Measurements from ENCODE around the gene ZNF185. TPM values are rescaled to one million over a fixed set of nuclear protein-coding genes. Genes with fewer than 3 reads are reported as not detected.

ZNF185 gene
- total RNA-seq, 1 experiment from 2014 or later: 2.1 TPM

DNA sequence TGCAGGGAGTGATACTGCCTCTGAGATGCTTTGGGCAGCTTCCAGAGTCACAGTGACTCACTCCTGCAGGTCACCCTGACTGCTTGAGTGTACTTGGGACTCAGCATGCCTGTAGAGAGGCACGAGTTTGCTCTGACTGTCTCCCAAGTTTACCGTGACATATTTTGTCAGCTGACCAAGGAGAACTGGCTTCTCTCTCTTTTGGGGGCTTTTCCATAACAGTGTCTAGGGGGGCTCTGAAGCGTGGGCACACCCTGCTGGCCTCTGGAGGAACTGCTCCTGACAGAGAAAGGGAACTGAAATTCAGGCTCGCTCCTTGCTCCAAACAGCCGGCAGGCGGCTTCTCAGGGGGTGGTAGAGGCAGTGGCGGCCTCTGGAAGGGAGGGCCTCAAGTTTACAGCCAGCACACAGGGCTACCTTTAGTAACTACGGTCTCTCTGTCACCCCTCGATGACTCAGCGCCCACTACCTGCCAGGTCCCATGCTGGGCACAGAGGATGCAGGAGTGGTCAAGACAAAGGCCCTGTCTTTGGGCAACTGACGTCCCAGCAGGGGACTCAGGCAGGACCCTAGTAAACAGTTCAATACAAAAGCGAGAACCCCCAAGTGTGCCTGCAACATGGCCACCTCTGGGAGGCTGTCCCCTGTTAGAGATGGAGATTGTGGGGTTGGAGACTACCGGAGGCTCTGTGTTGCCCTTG, 17.8 kb downstream of the ZNF185 start:
- POLR2A ChIA-PET (ENCODE audit: low non-redundant PET): no interaction called here
- DNase-seq (ENCODE audit: low spot score): peak; percentile 64

GRCh38 chrX:152917656-152918579, 20.1 kb downstream of the ZNF185 start:
- H3K27ac ChIP-seq (ENCODE audit: low read depth, low read length, poor library complexity, severe bottlenecking): no peak overlapping the region
- H3K4me3 ChIP-seq (ENCODE audit: low read depth, low read length, poor library complexity, severe bottlenecking): no peak overlapping the region
- no peaks in the 10 kb centered on the region for H3K4me1 ChIP-seq (ENCODE audit: insufficient read depth, low read length, poor library complexity, severe bottlenecking)
- intact Hi-C loops (cut with micrococcal nuclease; ENCODE audit: unreplicated experiment): no loop called here
- BruUV-seq (replicated peaks): no TSS peak
- DNase-seq (ENCODE audit: low spot score): no peak
- POLR2A ChIA-PET (ENCODE audit: low non-redundant PET): no interaction called here
- no peaks in the 10 kb centered on the region for H3K27me3 ChIP-seq (replicated peaks; ENCODE audit: insufficient read depth, low read depth, low read length, poor library complexity)
- H3K36me3 ChIP-seq (ENCODE audit: insufficient read depth, low read length, poor library complexity, severe bottlenecking): no peaks in the 10 kb centered on the region
- CTCF ChIA-PET: no interaction called here
- H3K9me3 ChIP-seq (ENCODE audit: low read depth, low read length, poor library complexity, severe bottlenecking): no peaks in the 10 kb centered on the region
- TF ChIP-seq, protein P1, sequence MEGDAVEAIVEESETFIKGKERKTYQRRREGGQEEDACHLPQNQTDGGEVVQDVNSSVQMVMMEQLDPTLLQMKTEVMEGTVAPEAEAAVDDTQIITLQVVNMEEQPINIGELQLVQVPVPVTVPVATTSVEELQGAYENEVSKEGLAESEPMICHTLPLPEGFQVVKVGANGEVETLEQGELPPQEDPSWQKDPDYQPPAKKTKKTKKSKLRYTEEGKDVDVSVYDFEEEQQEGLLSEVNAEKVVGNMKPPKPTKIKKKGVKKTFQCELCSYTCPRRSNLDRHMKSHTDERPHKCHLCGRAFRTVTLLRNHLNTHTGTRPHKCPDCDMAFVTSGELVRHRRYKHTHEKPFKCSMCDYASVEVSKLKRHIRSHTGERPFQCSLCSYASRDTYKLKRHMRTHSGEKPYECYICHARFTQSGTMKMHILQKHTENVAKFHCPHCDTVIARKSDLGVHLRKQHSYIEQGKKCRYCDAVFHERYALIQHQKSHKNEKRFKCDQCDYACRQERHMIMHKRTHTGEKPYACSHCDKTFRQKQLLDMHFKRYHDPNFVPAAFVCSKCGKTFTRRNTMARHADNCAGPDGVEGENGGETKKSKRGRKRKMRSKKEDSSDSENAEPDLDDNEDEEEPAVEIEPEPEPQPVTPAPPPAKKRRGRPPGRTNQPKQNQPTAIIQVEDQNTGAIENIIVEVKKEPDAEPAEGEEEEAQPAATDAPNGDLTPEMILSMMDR (conservative IDR thresholded peaks at IDR 0.05; ENCODE audit: low read depth, low read length): no peak
- no peak for TF ChIP-seq EZH2 (IDR thresholded peaks at IDR 0.05; ENCODE audit: borderline replicate concordance, low read depth, low read length, poor library complexity, severe bottlenecking)

More for the DNA sequence above, 17.8 kb downstream of the ZNF185 start:
- Histone ChIP-seq H3K27me3 (replicated peaks; ENCODE audit: insufficient read depth, low read depth, low read length, poor library complexity) (no peaks in the 10 kb centered on the region), H3K27ac (ENCODE audit: low read depth, low read length, poor library complexity, severe bottlenecking) (no peak overlapping the region), H3K4me3 (ENCODE audit: low read depth, low read length, poor library complexity, severe bottlenecking) (no peak overlapping the region), H3K36me3 (ENCODE audit: insufficient read depth, low read length, poor library complexity, severe bottlenecking) (no peaks in the 10 kb centered on the region), H3K4me1 (ENCODE audit: insufficient read depth, low read length, poor library complexity, severe bottlenecking) (no peaks in the 10 kb centered on the region), H3K9me3 (ENCODE audit: low read depth, low read length, poor library complexity, severe bottlenecking) (no peaks in the 10 kb centered on the region)
- intact Hi-C loops (cut with micrococcal nuclease; ENCODE audit: unreplicated experiment): no loop called here
- TF ChIP-seq, protein P1 (conservative IDR thresholded peaks at IDR 0.05; ENCODE audit: low read depth, low read length): peak; percentile 72
- no peak for TF ChIP-seq EZH2 (IDR thresholded peaks at IDR 0.05; ENCODE audit: borderline replicate concordance, low read depth, low read length, poor library complexity, severe bottlenecking)
- CTCF ChIA-PET: interaction anchor here (0.5 kb wide), 1 partner anchor 408 kb away, joined by 3 read pairs; no protein-coding TSS in a partner anchor
- BruUV-seq (replicated peaks): no TSS peak

DNA sequence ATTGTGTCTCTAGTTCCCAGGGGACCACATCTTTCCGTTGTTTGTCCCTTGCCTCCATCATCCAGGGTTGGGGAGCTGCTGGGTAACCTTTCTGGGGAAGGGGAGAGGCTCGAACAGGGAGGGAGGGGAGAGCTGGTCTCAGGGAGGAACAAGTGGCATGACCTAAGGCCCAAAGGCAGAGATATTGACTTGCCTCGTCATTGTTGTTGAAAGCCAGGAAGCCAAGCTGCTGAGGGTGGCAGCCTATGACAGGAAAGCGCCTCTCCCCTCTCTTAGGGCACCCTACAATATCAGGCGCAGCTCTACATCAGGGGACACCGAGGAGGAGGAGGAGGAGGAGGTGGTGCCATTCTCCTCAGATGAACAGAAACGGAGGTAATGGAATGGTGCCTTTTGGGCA, 20.8 kb downstream of the ZNF185 start:
- POLR2A ChIA-PET (ENCODE audit: low non-redundant PET): no interaction called here
- Histone ChIP-seq H3K36me3 (ENCODE audit: insufficient read depth, low read length, poor library complexity, severe bottlenecking) (no peaks in the 10 kb centered on the region), H3K27me3 (replicated peaks; ENCODE audit: insufficient read depth, low read depth, low read length, poor library complexity) (no peaks in the 10 kb centered on the region), H3K4me1 (ENCODE audit: insufficient read depth, low read length, poor library complexity, severe bottlenecking) (no peaks in the 10 kb centered on the region), H3K4me3 (ENCODE audit: low read depth, low read length, poor library complexity, severe bottlenecking) (no peak overlapping the region), H3K27ac (ENCODE audit: low read depth, low read length, poor library complexity, severe bottlenecking) (no peak overlapping the region), H3K9me3 (ENCODE audit: low read depth, low read length, poor library complexity, severe bottlenecking) (no peaks in the 10 kb centered on the region)
- no TSS peak for BruUV-seq (replicated peaks)
- intact Hi-C loops (cut with micrococcal nuclease; ENCODE audit: unreplicated experiment): no loop called here
- CTCF ChIA-PET: no interaction called here
- TF ChIP-seq, protein P1 (conservative IDR thresholded peaks at IDR 0.05; ENCODE audit: low read depth, low read length): no peak
- no peak for TF ChIP-seq EZH2 (IDR thresholded peaks at IDR 0.05; ENCODE audit: borderline replicate concordance, low read depth, low read length, poor library complexity, severe bottlenecking)
- DNase-seq (ENCODE audit: low spot score): no peak
